Stimulated activated CD4-positive, alpha-beta T cell treated with anti-CD3 and anti-CD28 coated beads, Interleukin-12 subunit alpha, Interleukin-12 subunit beta, amount 100 ng/mL, for 24 hours (primary cell): Measurements from ENCODE around the gene OPA3.
A peak's percentile ranks its signal among the peaks of the same experiment; 100 is the strongest.

Experiments used
- DNase-seq, 2 experiments: peaks; one replicate each; pipeline ENCODE4 v3.0.0-alpha.2; 2020; ENCODE audit warnings: low read depth in 2 of 2

The OPA3 gene

GRCh38 chr19:45483033-45483432, 101.6 kb downstream of the OPA3 start:
- DNase-seq = no peak

GRCh38 chr19:45478454-45479238, 106.0 kb downstream of the OPA3 start:
- DNase-seq = peak; percentile 86 to 94

- DNase-seq = no peak
Measured at GRCh38 chr19:45477713-45478453, 106.7 kb downstream of the OPA3 start.
